ENCODE data around the gene KDM4D.

GRCh38 chr11:94934846-94935245 lies 38.7 kb upstream of the KDM4D start:
- TF ChIP-seq CTCF (IDR thresholded peaks at IDR 0.05) (no peak), POLR2A (IDR thresholded peaks at IDR 0.05) (no peak)

Data from esophagus squamous epithelium (tissue), 4 donors.